MM.1S (cell line): ENCODE results near the gene TMED7.

Experiments
- DNase-seq: peaks from one replicate; pipeline ENCODE4 v3.0.0-alpha.2; 2015
- H2AFZ ChIP-seq: fragments of 300-600 bp; sonication (generic); 2 replicates; pipeline ENCODE4 v1.6.0; 2016; ENCODE audit warnings: antibody characterized with exemption, low read length
- H3F3A ChIP-seq: fragments of 300-600 bp; sonication (generic); 2 replicates; pipeline ENCODE4 v1.6.1; 2016; ENCODE audit warnings: mild to moderate bottlenecking, antibody characterized with exemption, low read length, moderate library complexity, mixed read lengths; ENCODE audit not compliant: insufficient read depth
- H3K27ac ChIP-seq: fragments of 300-600 bp; sonication (generic); 2 replicates; pipeline ENCODE4 v1.5.1; 2016; ENCODE audit warnings: mild to moderate bottlenecking, low read length
- H3K27me3 ChIP-seq: fragments of 300-600 bp; sonication (generic); replicated peaks from 2 replicates; pipeline ENCODE4 v1.6.0; 2016; ENCODE audit warnings: low read length; ENCODE audit not compliant: insufficient read depth
- H3K36me3 ChIP-seq: fragments of 300-600 bp; sonication (generic); replicated peaks from 2 replicates; pipeline ENCODE4 v1.6.1; 2016; ENCODE audit warnings: mild to moderate bottlenecking, low read length, mixed read lengths; ENCODE audit not compliant: insufficient read depth
- H3K4me1 ChIP-seq: fragments of 300-600 bp; sonication (generic); 2 replicates; pipeline ENCODE4 v1.6.1; 2016; ENCODE audit warnings: low read length, mixed read lengths
- H3K4me2 ChIP-seq: fragments of 300-600 bp; sonication (generic); 2 replicates; pipeline ENCODE4 v1.6.0; 2016; ENCODE audit warnings: low read depth, low read length
- H3K4me3 ChIP-seq: fragments of 300-600 bp; sonication (generic); 2 replicates; pipeline ENCODE4 v1.5.1; 2016; ENCODE audit warnings: low read length, mixed read lengths
- H3K79me2 ChIP-seq: fragments of 300-600 bp; sonication (generic); 2 replicates; pipeline ENCODE4 v1.6.1; 2016; ENCODE audit warnings: mixed run types, low read length, mixed read lengths
- H3K9ac ChIP-seq: fragments of 300-600 bp; sonication (generic); 2 replicates; pipeline ENCODE4 v1.6.1; 2016; ENCODE audit warnings: low read length, mixed read lengths
- H3K9me2 ChIP-seq: fragments of 300-600 bp; sonication (generic); replicated peaks from 2 replicates; pipeline ENCODE4 v1.6.1; 2016; ENCODE audit warnings: mild to moderate bottlenecking, low read length, mixed read lengths; ENCODE audit not compliant: insufficient read depth
- H3K9me3 ChIP-seq: fragments of 300-600 bp; sonication (generic); replicated peaks from 2 replicates; pipeline ENCODE4 v1.6.1; 2016; ENCODE audit warnings: mild to moderate bottlenecking, low read length, mixed read lengths; ENCODE audit not compliant: insufficient read depth
- H4K20me1 ChIP-seq: fragments of 300-600 bp; sonication (generic); 2 replicates; pipeline ENCODE4 v1.6.1; 2016; ENCODE audit warnings: mild to moderate bottlenecking, low read length, moderate library complexity, mixed read lengths; ENCODE audit not compliant: insufficient read depth
- EZH2 ChIP-seq: fragments of 300-600 bp; sonication (generic); optimal IDR thresholded peaks from 2 replicates; pipeline ENCODE3; 2017; ENCODE audit warnings: low read depth, mild to moderate bottlenecking, antibody characterized with exemption, low read length, mixed read lengths
- EZH2phosphoT487 ChIP-seq: fragments of 300-600 bp; sonication (generic); IDR thresholded peaks from 2 replicates; pipeline ENCODE4 v1.6.1; 2018; ENCODE audit warnings: antibody characterized with exemption, low read length
- TF ChIP-seq, protein P1 (sequence below): fragments of 300-600 bp; sonication (generic); IDR thresholded peaks from 2 replicates; pipeline ENCODE4 v1.5.1; 2016; ENCODE audit warnings: antibody characterized with exemption, low read length, mixed read lengths

Gene TMED7

DNA sequence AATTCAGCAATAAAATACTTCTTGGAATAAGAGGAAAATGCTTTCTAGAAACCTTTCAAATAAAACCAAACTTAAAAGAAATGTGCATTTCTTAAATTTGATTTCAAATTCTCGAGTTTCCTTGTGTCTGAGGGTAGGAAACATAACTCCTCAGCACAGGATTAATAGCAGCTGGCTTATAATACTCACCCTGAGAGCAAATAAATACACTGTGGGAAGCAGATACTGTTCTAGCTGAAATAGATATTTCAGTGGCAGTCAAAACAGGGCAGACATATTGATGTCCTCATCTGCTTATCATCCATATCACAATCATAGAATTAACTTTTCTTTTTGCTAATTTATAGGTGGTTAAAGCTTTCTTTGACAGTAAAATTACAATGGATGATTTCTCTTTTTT, 57.2 kb downstream of the TMED7 start:
- no peaks in the 10 kb centered on the region for H3K9me3 ChIP-seq
- H3F3A ChIP-seq = no peaks in the 10 kb centered on the region
- no peaks in the 10 kb centered on the region for H4K20me1 ChIP-seq
- no peak overlapping the region for H3K27ac ChIP-seq
- no peak overlapping the region for H2AFZ ChIP-seq
- DNase-seq = no peak
- H3K36me3 ChIP-seq = no peaks in the 10 kb centered on the region
- H3K4me3 ChIP-seq = no peak overlapping the region
- no peaks in the 10 kb centered on the region for H3K79me2 ChIP-seq
- no peaks in the 10 kb centered on the region for H3K4me1 ChIP-seq
- H3K9me2 ChIP-seq = no peaks in the 10 kb centered on the region
- TF ChIP-seq EZH2phosphoT487 (no peak), EZH2 (no peak)
- TF ChIP-seq, protein P1, sequence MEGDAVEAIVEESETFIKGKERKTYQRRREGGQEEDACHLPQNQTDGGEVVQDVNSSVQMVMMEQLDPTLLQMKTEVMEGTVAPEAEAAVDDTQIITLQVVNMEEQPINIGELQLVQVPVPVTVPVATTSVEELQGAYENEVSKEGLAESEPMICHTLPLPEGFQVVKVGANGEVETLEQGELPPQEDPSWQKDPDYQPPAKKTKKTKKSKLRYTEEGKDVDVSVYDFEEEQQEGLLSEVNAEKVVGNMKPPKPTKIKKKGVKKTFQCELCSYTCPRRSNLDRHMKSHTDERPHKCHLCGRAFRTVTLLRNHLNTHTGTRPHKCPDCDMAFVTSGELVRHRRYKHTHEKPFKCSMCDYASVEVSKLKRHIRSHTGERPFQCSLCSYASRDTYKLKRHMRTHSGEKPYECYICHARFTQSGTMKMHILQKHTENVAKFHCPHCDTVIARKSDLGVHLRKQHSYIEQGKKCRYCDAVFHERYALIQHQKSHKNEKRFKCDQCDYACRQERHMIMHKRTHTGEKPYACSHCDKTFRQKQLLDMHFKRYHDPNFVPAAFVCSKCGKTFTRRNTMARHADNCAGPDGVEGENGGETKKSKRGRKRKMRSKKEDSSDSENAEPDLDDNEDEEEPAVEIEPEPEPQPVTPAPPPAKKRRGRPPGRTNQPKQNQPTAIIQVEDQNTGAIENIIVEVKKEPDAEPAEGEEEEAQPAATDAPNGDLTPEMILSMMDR = no peak
- no peak overlapping the region for H3K9ac ChIP-seq
- H3K27me3 ChIP-seq = no peaks in the 10 kb centered on the region
- H3K4me2 ChIP-seq = no peak overlapping the region

DNA sequence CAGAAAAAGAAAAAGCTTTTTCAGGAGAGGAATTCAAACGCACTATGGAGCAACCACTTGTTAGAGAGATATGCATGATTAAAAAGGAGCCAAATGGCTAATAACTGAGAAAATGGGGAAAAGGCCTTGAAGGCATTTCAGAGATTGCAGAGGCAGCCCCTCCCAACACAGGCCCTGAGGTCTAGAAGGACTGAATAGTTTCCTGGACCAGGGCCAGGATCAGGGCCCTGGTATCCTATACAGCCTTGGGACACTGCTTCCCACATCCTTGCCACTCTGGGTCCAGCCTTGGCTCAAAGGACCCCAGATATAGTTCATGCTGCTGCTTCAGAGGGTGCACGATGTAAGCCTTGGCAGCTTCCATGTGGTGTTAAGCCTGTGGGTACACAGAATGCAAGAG, 60.6 kb downstream of the TMED7 start:
- H3K27ac ChIP-seq = no peak overlapping the region
- DNase-seq = no peak

More for the DNA sequence above, 60.6 kb downstream of the TMED7 start:
- Histone ChIP-seq H4K20me1 (no peaks in the 10 kb centered on the region), H3K79me2 (no peaks in the 10 kb centered on the region), H3K9me2 (no peaks in the 10 kb centered on the region), H3K9me3 (no peaks in the 10 kb centered on the region), H3K36me3 (no peaks in the 10 kb centered on the region), H3K4me3 (no peak overlapping the region), H3K9ac (no peak overlapping the region), H3K27me3 (no peaks in the 10 kb centered on the region), H3F3A (no peaks in the 10 kb centered on the region), H3K4me2 (no peak overlapping the region), H2AFZ (no peak overlapping the region), H3K4me1 (no peaks in the 10 kb centered on the region)
- no peak for TF ChIP-seq EZH2
- no peak for TF ChIP-seq EZH2phosphoT487
- TF ChIP-seq, protein P1 = no peak
